Gastroesophageal sphincter (tissue), 4 donors: Measurements from ENCODE around the gene CIAO1. TPM values are rescaled to one million over a fixed set of nuclear protein-coding genes. Genes with fewer than 3 reads are reported as not detected.
"Not testable (repeated sequence)": the region's sequence is repeated elsewhere in the genome, so short reads cannot be mapped to it uniquely, and the experiment has no call there.

Experiments used
- ATAC-seq: fragments of 150-250 bp; one replicate; pipeline ENCODE4 v1.9.1; 2016; ENCODE audit warnings: mild to moderate bottlenecking, moderate library complexity
- H3K27ac ChIP-seq, 4 donors: fragments of 200-600 bp; sonication (generic) in 3 of 4; 1 replicate in 3 of 4; 2 replicates in 1 of 4; pipeline ENCODE4 v1.5.1; 2016 to 2019
- H3K27me3 ChIP-seq: fragments of 200-600 bp; sonication (generic); one replicate; pipeline ENCODE4 v1.5.1; 2019
- H3K36me3 ChIP-seq, 2 donors: fragments of 200-600 bp; sonication (generic); one replicate each; pipeline ENCODE4 v1.5.1; 2019; ENCODE audit warnings: control low read depth in 1 of 2
- H3K4me1 ChIP-seq, 3 donors: fragments of 200-600 bp; sonication (generic); 1 replicate in 2 of 3; 2 replicates in 1 of 3; pipeline ENCODE4 v1.5.1; 2016 to 2019; ENCODE audit warnings: control low read depth in 2 of 3
- H3K4me3 ChIP-seq, 2 donors: fragments of 200-600 bp; sonication (generic); one replicate each; pipeline ENCODE4 v1.5.1; 2019; ENCODE audit warnings: mild to moderate bottlenecking in 1 of 2, moderate library complexity in 1 of 2
- H3K9me3 ChIP-seq, 3 donors: fragments of 200-600 bp; sonication (generic); one replicate each; pipeline ENCODE4 v1.5.1; 2017 to 2019; ENCODE audit warnings: control low read depth in 2 of 3
- EP300 ChIP-seq: sonication (generic); formaldehyde crosslinking; IDR thresholded peaks from one replicate; pipeline ENCODE4 v1.6.1; 2017; ENCODE audit warnings: antibody characterized with exemption, mild to moderate bottlenecking
- POLR2A ChIP-seq, 2 donors: fragments of 450-650 bp; IDR thresholded peaks; one replicate each; pipeline ENCODE4 v1.6.1; 2017; ENCODE audit warnings: antibody characterized with exemption in 2 of 2, mild to moderate bottlenecking in 2 of 2, moderate library complexity in 1 of 2
- POLR2AphosphoS5 ChIP-seq: sonication (generic); formaldehyde crosslinking; IDR thresholded peaks from one replicate; pipeline ENCODE4 v1.6.1; 2017; ENCODE audit warnings: antibody characterized with exemption
- WGBS, 2 donors: methylation state at CpG; one replicate each; pipeline ENCODE4 v1.1.5; 2018; ENCODE audit warnings: low coverage in 1 of 2; 5-methylcytosine and 5-hydroxymethylcytosine counted together
- total RNA-seq, 4 donors: library from RNA; depleted of rRNA; stranded (reverse); fragments of >200 nt; gene quantifications; one replicate each; pipeline ENCODE4 v1.1.0, GENCODE V29; 2016
- TF ChIP-seq, protein P1 (sequence below), 4 experiments: fragments of 200-600 bp in 2 of 4; fragments of 450-650 bp in 2 of 4; sonication (generic) in 1 of 4; IDR thresholded peaks; one replicate each; pipeline ENCODE4 v1.5.1; 2017 to 2019; ENCODE audit warnings: antibody characterized with exemption in 4 of 4, mild to moderate bottlenecking in 2 of 4, moderate library complexity in 2 of 4

The CIAO1 gene
- total RNA-seq, 4 donors from 2014 or later = 60.7 to 107 (median 84.8) TPM

DNA sequence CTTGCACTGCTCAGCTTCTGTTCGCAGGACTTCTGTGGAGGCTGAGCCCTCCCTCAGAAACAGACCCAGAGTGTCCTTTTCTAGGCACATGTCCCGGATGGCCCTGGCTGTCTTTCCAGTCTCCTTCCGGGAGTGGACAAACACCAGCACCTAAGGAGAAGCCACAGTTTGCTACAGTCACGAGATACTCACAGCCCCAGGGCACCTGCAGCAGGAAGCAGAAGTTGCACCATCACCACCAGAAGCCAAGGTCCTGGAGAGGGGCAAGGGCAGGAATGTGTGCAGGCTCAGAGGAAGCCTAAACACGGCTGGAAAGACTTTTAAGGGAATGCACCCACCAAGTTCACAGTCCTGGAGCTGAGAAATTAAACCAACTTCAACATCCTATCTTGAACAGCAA, 25.7 kb downstream of the CIAO1 start:
- ATAC-seq = no peak

DNA sequence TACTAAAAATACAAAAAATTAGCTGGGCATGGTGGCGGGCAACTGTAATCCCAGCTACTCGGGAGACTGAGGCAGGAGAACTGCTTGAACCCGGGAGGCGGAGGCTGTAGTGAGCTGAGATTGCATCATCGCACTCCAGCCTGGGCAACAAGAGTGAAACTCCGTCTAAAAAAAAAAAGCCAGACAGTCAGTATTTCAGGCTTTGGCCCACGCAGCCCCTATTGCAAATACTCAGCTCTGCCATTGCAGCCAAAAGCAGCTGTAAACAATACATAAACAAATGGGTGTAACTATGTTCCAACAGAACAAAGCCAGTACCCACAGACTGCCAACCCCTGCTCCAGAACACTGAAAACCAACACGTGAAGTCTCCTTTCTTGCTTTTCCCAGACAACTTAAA, 28.2 kb downstream of the CIAO1 start:
- not testable (repeated sequence) for H3K9me3 ChIP-seq, H3K4me3 ChIP-seq, H3K27ac ChIP-seq, ATAC-seq, H3K4me1 ChIP-seq, H3K27me3 ChIP-seq
- 71 to 81% methylated on average over 3 to 7 of the region's 8 CpGs for WGBS, 2 donors
- peaks cover 13 to 100% of the 10 kb centered on the region in 2 donors for H3K36me3 ChIP-seq

More for the DNA sequence above, 25.7 kb downstream of the CIAO1 start:
- no peak for TF ChIP-seq POLR2A (IDR thresholded peaks at IDR 0.05)
- no peak for TF ChIP-seq EP300
- Histone ChIP-seq H3K36me3 (peaks cover 8 to 100% of the 10 kb centered on the region in 2 donors), H3K4me1 (no peaks in the 10 kb centered on the region), H3K27me3 (no peaks in the 10 kb centered on the region), H3K4me3 (no peak overlapping the region), H3K27ac (no peak overlapping the region), H3K9me3 (no peaks in the 10 kb centered on the region)
- WGBS, 2 donors = 56 to 86% methylated on average over 1 to 2 of the region's 5 CpGs

DNA sequence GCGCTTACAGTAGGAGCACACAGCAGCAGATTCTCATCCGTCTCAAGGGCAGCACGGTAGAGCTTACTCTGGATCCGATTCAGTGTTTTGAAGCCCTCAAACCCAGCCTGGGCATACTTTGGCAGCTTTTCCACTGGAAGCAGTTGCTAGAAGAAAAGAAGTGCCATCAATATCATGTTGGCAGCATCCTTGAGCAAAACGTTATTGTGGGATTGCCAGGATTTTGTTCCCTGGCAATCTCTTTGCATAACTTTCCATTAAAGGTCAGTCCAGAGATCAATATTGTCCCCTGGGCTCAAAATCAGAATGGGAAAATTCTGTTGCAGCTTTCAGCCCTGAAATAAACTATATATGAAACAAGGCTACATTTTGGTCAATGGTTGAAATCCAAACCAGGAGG, 30.9 kb downstream of the CIAO1 start:
- WGBS, 2 donors = 71 to 100% methylated on average over 4 to 5 of the region's 5 CpGs
- Histone ChIP-seq H3K27me3 (no peaks in the 10 kb centered on the region), H3K27ac (no peak overlapping the region), H3K4me1 (peaks cover 0 to 11% (median 0%) of the 10 kb centered on the region in 3 donors), H3K36me3 (peaks cover 7 to 100% of the 10 kb centered on the region in 2 donors), H3K4me3 (no peak overlapping the region), H3K9me3 (no peaks in the 10 kb centered on the region)
- TF ChIP-seq POLR2AphosphoS5 (no peak), EP300 (no peak), POLR2A (IDR thresholded peaks at IDR 0.05) (no peak)
- TF ChIP-seq, protein P1, sequence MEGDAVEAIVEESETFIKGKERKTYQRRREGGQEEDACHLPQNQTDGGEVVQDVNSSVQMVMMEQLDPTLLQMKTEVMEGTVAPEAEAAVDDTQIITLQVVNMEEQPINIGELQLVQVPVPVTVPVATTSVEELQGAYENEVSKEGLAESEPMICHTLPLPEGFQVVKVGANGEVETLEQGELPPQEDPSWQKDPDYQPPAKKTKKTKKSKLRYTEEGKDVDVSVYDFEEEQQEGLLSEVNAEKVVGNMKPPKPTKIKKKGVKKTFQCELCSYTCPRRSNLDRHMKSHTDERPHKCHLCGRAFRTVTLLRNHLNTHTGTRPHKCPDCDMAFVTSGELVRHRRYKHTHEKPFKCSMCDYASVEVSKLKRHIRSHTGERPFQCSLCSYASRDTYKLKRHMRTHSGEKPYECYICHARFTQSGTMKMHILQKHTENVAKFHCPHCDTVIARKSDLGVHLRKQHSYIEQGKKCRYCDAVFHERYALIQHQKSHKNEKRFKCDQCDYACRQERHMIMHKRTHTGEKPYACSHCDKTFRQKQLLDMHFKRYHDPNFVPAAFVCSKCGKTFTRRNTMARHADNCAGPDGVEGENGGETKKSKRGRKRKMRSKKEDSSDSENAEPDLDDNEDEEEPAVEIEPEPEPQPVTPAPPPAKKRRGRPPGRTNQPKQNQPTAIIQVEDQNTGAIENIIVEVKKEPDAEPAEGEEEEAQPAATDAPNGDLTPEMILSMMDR (IDR thresholded peaks at IDR 0.05) = no peak
- no peak for ATAC-seq

GRCh38 chr2:96301865-96302264, 35.8 kb downstream of the CIAO1 start:
- Histone ChIP-seq H3K36me3 (peaks cover 4 to 71% of the 10 kb centered on the region in 2 donors), H3K9me3 (no peaks in the 10 kb centered on the region), H3K27me3 (no peaks in the 10 kb centered on the region), H3K27ac (no peak overlapping the region), H3K4me3 (no peak overlapping the region), H3K4me1 (peaks cover 0 to 50% (median 11%) of the 10 kb centered on the region in 3 donors)
- WGBS, 2 donors = 67% methylated on average over 1 of the region's 1 CpG; no CpG with 5 or more reads in 1 of the 2 donors
- TF ChIP-seq, protein P1 (IDR thresholded peaks at IDR 0.05) = no peak
- TF ChIP-seq POLR2A (IDR thresholded peaks at IDR 0.05) = no peak
- no peak for TF ChIP-seq EP300
- TF ChIP-seq POLR2AphosphoS5 = no peak
- no peak for ATAC-seq

- TF ChIP-seq POLR2A (IDR thresholded peaks at IDR 0.05) (no peak), POLR2AphosphoS5 (no peak), EP300 (no peak)
- TF ChIP-seq, protein P1 (IDR thresholded peaks at IDR 0.05) = no peak
- WGBS, 2 donors = 64 to 73% methylated on average over 4 to 11 of the region's 11 CpGs
- peaks cover 0 to 44% of the 10 kb centered on the region in 2 donors for H3K36me3 ChIP-seq
- no peaks in the 10 kb centered on the region for H3K27me3 ChIP-seq
- no peak for ATAC-seq
- H3K9me3 ChIP-seq = no peaks in the 10 kb centered on the region
- H3K4me1 ChIP-seq = peaks cover 0 to 50% (median 11%) of the 10 kb centered on the region in 3 donors
- H3K27ac ChIP-seq = peak overlapping the region in 3 of 4 donors; percentile 78 to 87 (median 82)
- H3K4me3 ChIP-seq = peak overlapping the region; percentile 67 to 90
These were observed 38.6 kb downstream of the CIAO1 start for GRCh38 chr2:96304606-96305005.

DNA sequence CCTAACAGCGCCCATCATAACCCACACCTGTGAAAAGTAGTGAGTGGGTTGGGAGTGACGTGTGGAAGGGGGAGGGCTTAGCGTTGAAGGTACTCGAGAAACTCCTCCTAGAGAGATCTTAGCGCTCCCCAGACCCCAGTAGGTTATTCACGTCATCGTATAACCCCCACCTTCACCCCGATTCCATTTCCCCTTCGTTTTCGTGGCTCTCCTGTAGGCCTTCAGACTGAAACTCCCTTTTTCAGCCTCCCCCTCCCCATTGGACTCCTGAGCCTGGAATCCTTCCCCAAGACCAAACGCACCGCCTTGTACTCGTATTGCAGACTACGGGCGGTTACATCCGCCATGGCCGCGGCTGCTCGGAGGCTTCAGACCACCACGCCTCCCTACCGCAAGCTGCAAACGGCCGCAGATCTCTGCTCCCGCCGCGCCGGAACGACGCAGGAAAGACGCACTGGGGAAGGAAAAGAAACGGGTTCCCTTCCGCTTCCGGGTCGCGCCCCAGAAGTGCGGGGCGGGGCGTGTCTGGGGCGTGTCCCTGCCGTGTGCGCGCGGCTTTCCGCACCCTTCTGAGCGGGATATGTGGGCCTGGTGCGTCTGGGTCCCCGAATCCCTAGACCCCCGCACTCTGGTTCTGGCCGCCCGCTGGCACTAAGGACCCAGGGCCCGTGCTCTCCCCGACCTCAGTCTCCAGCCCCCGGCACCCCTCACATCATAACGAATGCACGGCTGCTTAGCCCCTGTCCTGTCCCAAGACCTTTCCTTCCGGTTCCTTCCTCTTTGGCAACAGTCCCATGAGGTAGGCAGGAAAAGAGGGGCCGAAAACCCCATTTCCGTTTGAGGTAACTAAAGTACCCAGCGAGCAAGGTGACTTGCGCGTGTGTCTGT, 39.3 kb downstream of the CIAO1 start, which contains the start of gene SNRNP200:
SNRNP200 (minus strand) TSS at position 456 of the 888 bp plus-strand sequence; CDS start at position 347, 109 bp downstream.
- H3K4me3 ChIP-seq = peak within 1 kb of the TSS; percentile 67 to 90
- H3K27ac ChIP-seq = peak within 1 kb of the TSS; percentile 74 to 87 (median 80)
- TF ChIP-seq POLR2AphosphoS5 = peak; percentile 92
- TF ChIP-seq EP300 = no peak
- TF ChIP-seq, protein P1 (IDR thresholded peaks at IDR 0.05) = peak in 1 of 4 experiments; percentile 4
- peak; percentile 77 for TF ChIP-seq POLR2A (IDR thresholded peaks at IDR 0.05)
- no peaks in the 10 kb centered on the region for H3K27me3 ChIP-seq
- H3K9me3 ChIP-seq = no peaks in the 10 kb centered on the region
- H3K36me3 ChIP-seq = peaks cover 0 to 36% of the 10 kb centered on the region in 2 donors
- ATAC-seq = peak; percentile 96
- WGBS, 2 donors = 2 to 3% methylated on average over 15 to 23 of the region's 61 CpGs
- peaks cover 0 to 50% (median 11%) of the 10 kb centered on the region in 3 donors for H3K4me1 ChIP-seq
